Measurements from ENCODE around the gene RTL5.
"Not testable (repeated sequence)": the region's sequence is repeated elsewhere in the genome, so short reads cannot be mapped to it uniquely, and the experiment has no call there.

Gene RTL5

DNA sequence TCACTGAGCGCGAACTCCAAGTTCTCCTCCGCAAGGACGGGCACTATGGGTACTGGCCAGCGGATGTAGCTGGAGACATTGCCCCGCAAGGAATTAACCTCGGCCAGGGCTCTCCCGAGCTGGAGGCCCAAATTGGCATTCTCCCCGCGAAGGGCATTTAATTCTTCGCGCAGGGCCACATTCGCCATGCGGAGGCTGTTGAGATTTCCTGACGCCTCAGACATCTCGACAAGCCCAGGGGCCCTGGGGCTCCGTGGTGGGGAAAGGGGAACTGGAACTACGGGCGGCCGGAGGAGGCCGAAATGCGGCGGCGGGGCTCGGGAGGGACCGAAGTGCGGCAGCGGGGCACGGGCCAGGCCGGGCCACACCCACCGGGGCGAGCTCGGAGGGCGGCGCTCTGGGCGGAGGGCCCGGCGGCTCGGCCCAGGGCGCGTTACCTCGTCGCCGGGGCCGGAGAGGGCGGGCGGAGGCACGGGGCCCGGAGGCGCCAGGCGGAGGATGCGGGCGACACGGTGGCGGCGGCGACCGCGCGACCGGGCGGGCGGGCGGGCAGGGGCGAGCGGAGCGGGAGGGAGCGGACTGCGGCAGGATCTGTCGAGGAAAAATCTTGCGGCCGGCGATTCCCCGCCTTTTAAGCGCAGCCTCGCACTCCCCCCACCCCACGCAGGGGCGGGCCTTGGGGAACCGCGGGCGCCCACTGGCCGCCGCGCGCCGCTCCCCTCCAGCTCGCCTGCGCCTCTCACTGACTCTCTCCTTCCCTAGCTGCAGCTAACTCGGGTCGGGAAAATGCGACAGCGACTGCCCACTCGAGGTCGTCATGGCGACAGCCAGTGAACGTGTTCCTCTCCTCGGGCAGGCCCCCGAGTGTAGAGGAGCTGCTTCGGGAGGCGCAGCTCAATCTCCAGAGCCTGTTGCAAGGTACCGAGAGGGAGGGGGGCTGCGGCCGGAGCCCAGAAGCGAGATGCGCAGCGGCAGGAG is at the start of gene RTL5:
Gene RTL5, minus strand, starts transcription at position 599 of the 978 bp plus-strand sequence.
- DNase-seq (ENCODE audit: low read depth in 1 of 2, low spot score in 1 of 2): peak; percentile 24

DNA sequence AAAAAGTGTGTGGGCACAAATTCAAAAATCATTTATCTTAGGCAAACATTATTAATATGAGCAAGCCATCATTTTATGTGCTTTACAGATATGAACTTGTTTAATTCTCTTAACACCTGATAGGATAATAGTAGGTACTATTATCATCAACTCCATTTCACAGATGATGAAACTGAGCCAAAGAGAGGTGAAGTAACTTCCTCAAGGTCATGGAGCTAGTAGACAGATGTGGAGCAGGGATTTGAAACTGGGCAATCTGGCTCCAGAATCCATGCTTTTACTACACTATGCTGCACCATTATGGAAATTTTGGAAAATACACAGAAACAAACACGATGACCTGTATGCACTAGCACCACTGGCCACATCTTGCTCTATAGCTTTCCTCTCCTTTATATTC is 48.8 kb upstream of the RTL5 start:
- no peak for DNase-seq (ENCODE audit: low read depth in 1 of 2, low spot score in 1 of 2)

DNA sequence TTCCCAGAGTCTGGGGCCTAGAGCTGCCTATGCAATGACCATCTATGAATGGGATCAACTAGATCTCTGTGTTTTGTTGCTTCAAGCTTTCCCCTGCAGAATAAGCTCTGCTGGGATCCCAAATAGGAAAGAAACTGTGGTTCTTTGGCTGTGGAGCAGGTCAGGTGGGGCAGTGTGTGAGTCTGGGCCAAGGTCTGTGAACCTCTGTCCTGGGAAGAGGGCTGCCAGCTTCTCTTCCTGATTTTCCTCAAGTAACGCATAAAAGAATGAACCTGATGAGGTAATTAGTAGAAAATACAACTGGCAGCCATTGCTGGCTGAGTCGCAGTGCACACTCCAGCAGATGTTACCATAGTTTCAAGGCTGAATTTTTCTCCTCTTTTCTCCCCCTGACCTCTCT is 45.3 kb upstream of the RTL5 start:
- no peak for DNase-seq (ENCODE audit: low read depth in 1 of 2, low spot score in 1 of 2)

DNA sequence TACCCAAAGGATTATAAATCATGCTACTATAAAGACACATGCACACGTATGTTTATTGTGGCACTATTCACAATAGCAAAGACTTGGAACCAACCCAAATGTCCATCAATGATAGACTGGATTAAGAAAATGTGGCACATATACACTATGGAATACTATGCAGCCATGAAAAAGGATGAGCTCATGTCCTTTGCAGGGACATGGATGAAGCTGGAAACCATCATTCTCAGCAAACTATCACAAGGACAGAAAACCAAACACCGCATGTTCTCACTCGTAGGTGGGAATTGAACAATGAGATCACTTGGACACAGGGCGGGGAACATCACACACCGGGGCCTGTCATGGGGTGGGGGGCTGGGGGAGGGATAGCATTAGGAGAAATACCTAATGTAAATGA is 44.6 kb upstream of the RTL5 start:
- not testable (repeated sequence) for DNase-seq (ENCODE audit: low read depth in 1 of 2, low spot score in 1 of 2)

DNA sequence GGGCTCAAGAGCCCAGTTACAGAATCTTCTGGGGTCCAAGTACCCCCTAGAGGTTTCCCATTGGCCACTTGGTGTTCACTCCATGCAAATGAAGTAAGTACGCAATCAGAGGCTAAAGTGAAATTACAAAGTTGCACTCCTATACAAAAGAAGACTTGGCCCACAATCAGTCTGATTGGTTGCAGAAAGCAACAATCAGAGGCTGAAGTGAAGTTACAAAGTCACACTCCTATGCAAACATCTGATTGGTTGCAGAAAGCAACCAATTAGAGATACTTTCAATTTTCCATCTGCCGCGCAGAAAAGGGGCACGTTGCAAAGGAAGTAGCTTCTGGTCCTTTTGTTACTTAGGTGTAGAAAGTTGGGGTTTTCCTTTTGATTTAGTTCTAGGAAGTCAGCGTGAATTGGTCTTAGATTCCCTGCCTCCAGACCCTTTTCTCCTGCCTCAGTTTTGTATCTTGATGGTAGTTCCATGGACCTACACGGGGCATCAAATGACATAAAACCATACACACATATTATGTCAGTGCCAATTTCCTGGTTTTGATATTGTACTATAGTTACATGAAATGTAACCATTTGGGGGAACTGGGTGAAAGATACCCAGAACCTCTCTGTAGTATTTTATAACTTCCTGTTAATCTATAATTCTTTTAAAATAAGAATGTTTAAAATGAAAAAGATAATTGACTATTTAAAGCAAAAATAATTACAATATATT is 37.5 kb upstream of the RTL5 start:
- peak in 1 of 2 donors; percentile 1 for DNase-seq (ENCODE audit: low read depth in 1 of 2, low spot score in 1 of 2)

DNA sequence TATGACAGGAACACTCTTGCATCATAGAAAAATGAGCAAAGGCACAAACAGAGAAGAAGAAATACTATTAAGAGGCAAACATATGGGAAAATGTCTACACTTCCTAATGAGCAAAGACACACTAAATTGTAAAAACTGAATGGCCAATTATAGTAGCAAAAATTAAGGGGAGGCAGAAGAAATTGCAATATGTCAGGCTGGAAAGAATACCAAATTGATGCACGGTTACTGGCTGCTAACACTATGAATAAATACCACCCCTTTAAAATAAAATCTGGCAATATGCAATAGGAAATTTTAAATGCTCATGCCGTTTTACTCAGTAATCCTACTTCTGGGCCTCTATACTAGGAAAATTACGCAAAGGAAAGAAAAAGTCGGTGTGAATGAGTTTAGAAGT is 33.8 kb upstream of the RTL5 start:
- DNase-seq (ENCODE audit: low read depth in 1 of 2, low spot score in 1 of 2): no peak

DNA sequence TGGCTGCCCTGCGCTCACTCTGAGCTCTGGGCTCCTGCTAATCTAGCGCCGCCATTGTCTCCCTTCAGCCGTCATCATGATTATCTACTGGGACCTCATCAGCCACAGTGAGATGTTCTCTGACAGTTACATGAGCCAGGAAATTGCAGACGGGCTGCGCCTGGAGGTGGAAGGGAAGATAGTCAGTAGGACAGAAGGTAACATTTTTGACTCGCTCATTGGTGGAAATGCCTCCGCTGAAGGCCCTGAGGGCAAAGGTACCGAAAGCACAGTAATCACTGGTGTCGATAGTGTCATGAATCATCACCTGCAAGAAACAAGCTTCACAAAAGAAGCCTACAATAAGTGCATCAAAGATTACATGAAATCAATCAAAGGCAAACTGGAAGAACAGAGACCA is 28.1 kb upstream of the RTL5 start:
- no peak for DNase-seq (ENCODE audit: low read depth in 1 of 2, low spot score in 1 of 2)

DNA sequence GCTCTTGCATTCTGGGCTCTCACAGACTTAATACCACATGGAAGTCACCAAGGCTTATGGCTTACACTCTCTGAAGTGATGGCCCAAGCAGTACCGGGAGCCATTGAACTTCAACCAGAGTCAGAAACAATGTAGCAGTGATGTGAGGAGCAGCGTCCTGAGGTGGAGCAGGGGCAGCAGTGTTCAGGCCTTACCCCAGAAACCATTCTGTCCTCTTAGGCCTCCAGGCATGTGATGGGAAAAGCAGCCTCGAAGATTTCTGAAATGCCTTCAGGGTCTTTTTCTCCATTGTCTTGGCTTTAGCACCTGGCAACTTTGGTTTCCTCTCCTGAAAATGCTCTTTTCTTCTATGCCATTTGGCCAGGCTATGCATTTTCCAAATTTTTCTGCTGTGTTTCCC is 27.1 kb upstream of the RTL5 start:
- no peak for DNase-seq (ENCODE audit: low read depth in 1 of 2, low spot score in 1 of 2)

DNA sequence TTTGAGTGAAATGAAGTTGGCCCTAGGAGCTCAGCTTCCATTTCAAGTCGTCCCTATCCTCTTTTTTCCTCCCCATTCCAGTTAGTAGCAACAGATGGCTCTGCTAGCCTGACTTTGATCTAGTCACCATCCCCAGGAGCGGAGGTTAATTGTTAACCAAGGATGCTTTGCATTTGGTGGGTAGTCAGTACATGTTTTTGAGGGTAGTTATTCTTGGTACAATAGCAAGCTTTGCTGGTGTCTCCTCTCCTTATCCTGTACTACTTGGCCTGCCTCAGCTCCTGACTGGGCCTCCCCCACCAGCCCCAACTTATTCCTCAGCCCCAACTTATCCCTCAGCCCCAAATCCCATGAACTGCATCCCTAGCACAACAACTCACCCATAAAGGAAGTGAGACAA is 14.8 kb upstream of the RTL5 start:
- no peak for DNase-seq (ENCODE audit: low read depth in 1 of 2, low spot score in 1 of 2)

DNA sequence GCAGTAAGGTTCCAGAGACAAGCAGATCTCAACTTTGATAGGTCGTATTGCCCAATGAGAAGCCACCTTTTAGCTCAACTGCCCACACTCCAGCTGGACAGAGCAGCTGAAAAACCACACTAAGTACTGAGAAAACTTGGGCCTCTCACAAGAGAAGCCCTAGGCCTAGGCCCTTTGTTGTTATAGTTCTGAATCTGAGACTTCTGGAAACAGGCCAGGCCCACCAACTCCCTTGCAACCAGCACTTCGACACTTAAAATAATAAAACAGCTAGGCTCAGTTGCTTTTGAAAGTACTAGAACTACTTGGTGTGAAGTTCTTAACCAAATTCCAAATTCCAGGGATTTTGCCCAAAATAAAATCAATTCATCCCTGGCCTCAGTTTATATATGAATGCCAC is 13.5 kb upstream of the RTL5 start:
- no peak for DNase-seq (ENCODE audit: low read depth in 1 of 2, low spot score in 1 of 2)

DNA sequence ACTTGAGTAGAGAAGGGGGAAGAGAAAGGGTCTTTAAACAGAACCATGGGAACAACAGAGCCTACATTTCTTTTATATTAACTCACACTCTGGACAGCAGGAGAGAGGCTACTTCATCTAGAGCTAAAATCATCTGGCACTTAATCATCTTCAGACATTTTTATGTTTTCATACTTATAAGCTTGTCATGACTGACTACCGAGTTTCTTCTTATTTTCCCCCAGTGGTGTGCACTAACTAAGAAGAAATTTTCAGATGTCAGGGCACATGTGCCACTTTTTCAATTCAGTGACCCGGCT is 11.8 kb upstream of the RTL5 start:
- no peak for DNase-seq (ENCODE audit: low read depth in 1 of 2, low spot score in 1 of 2)

DNA sequence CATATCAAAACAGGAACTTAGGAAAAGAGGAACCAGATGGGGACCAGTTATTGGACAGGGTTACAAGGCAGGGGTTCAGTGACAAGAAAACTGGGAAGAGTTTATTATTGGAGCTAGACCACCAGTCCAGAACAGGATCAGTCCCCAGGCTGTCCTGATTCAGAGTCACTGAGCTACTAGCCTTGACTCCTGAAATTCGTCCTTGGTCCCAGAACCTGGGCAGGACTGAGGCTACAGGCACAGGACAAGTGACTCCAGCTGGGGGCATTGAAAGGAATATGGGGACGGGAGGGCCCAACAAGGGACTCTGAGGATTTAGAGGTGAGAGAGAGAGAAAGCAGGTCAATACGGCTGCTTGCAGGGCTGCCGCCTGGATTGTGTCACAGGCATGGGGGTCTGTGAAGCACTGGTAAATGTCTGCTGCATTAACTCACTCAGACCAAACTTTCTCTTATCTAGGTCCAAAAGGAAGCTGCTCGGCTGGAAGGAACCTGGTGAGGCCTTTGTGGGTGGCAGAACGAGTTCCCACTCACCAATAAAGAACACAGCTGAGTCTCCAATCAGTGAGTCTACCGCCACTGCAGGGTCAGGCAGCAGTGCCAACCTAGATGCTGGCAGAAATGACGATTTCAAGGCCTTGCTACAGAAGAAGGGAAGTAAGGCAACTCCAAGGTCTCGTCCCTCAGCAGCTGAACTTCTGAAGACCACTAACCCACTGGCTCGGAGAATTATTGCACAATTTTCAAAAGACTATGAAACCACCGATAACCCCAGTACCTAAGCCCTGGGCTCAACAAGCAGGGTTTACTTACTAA is 11.3 kb upstream of the RTL5 start:
- no peak for DNase-seq (ENCODE audit: low read depth in 1 of 2, low spot score in 1 of 2)

DNA sequence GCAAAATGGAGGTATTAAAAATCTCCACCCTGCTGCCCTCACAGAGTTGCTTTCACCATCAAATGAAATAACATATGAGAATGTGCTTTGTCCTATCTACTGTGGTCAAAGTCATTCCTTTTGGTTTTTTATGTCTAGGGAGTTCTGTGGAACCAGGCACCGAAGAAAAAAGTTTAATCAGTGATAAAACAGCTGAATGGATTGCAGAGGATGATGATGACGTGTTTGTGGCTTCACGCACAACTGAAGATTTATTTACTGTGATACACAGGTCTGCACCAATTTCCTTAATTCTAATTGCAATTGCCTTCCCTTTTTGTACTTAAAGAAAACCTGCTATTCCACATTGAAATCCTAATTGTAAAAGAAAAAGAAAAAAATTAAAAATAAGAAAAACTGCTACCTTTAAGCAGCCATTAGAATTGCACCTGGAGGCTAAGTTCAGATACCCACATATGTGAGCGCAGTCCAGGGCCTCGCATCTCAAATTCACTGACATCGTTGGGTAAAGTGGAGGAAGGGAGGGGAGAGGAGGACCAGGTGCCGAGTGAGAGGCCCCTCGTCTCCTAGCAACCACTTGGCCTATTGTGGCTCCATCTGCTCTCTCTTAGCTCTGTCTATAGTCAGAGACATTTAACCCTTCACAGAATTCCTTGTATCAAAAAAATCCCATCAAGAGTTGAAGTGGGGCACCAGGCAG is 10.5 kb upstream of the RTL5 start:
- no peak for DNase-seq (ENCODE audit: low read depth in 1 of 2, low spot score in 1 of 2)

DNA sequence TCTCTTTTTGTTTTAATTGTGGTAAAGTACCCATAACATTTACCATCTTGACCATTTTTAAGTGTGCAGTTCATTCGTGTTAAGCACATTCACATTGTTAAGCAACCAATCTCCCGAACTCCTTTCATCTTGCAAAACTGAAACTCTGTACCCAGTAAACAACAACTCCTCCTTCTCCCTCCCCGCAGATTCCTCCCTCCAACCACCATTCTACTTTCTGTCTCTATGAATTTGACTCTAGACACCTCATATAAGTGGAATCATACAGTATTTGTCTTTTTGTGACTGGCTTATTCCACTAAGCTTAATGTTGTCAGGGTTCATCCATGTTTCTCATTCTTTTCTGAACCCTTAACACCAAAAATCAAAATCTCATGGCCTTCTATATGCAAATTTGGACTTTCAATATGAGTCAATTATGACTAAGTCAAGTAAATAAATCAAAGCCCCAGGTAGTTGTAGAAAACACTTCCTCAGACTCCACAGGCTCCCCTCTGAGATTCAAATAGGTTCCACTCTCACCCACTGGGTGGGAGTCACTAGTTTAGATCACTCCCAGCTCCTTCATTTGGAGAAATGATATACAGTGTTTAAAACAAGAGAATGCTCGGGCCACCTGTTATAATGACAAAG is 9.8 kb upstream of the RTL5 start:
- DNase-seq (ENCODE audit: low read depth in 1 of 2, low spot score in 1 of 2): no peak

DNA sequence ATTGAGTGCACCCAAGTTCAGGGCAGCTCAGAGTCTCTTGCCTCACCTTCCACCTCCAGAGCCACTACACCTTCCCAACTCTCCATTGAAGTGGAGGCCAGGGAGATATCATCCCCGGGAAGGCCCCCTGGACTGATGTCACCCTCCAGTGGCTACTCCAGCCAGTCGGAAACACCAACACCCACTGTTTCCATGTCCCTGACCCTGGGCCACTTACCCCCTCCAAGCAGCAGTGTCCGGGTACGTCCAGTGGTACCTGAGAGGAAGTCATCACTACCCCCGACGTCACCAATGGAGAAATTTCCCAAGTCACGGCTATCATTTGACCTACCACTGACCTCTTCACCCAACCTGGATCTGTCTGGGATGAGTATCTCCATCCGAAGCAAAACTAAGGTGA is 7.8 kb upstream of the RTL5 start:
- DNase-seq (ENCODE audit: low read depth in 1 of 2, low spot score in 1 of 2): no peak

DNA sequence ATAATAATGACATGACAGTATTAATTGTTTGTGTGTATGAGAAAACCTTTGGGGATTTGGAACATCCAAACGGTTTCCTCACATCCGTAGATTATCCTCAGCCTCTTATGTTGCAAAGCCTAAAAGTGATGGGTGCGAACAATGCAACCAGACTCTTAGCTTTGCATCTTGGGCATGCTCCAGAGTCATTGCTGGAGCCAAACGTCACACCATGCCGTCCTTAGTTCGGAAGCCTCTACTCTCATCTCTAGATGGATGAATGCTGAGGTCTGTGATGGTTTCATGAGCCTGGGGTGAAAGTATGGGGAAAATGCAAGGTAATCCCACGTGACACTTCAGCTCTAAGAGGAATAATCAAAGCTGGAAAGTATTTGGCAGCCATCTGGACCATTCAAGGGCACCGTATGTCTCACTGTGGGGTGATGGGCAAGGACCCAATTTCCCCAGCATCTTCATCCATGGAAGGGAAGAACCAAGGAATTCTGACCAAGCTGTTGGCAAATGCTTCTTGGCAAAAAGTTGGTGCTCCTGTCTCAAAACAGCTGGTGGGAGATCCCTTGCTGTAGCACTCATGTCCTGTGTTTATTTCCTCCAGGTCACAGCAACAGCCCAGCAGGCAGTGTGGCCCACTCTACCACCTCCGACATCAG is 6.3 kb upstream of the RTL5 start:
- no peak for DNase-seq (ENCODE audit: low read depth in 1 of 2, low spot score in 1 of 2)

DNA sequence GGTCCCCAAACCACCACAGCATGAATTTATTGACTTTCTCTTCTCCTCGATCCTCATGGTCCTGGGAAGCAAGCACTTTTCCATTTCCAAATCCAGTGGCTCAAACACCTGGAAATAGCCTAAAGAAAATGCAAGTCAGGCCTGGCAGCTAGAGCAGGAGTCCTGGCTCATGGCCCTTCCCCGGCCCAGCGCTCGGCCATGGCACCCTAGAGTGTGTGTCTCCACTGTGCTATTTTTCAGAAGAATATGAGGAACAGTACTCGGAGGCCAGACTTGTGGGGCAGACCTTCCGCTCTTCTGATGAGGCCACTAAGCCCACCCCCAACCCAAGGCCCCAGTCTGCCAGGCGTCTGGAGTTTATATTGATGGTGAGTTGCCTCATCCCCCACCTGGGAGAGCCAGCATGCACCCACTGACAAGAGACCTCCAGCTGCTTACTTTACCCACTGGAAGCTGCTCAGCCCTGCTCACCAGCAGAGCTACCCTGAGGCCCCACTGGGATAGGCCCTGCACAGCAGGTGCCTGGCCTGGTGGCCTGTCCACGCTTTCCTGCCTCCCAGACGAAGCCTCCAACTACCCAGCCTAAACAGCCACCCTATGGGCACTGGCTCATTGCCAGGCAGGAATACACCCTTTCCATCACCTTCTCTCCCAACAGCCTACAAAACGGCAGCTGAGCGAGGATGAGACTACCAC is 2.3 kb upstream of the RTL5 start:
- no peak for DNase-seq (ENCODE audit: low read depth in 1 of 2, low spot score in 1 of 2)

DNA sequence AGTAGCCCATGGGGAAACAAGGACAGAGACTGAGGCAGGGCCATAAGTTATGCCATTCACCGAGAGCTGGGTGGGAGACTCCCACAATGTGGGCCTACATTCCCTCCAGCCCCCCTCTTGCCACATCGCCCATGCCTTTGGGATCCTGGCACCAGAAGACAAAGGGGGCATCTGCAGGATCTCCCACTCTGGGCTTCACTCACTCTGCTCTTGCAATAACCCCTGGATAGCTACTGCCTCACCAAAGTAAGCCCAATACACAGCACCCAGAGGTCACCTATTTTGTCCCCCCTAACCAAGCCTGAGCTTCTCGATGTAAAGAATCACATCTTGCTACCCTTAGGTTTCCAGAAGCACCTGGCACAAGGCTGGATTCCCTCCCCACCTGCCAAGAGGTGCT is 741 bp upstream of the RTL5 start:
- no peak for DNase-seq (ENCODE audit: low read depth in 1 of 2, low spot score in 1 of 2)

DNA sequence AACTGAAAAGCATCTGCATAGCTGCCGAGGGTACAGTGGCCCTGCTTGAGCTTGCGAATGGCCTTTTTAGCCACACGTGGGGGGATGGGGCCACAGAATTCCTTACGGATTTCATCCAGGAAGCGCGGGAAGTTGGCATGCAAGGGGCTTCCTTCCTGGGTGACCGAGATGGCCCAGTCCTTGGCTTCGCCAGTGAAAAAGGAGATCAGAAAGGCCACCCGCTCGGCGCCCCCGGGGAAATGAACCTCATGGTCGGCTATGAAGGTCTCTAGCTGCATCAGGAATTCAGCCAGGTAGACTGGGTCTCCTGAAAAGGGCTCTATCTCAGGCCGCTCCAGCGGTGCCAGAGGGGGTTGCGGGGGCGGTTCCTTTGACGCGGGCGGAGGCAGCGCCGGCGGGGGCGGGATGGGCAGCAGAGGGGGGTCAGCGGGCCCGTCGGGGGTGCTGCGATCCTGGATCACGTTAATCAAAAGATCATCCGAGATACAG is 909 bp downstream of the RTL5 start:
- DNase-seq (ENCODE audit: low read depth in 1 of 2, low spot score in 1 of 2): no peak
